A549 (cell line): Measurements from ENCODE around the gene SCYGR8.

Experiments
- BHLHE40 ChIP-seq: IDR thresholded peaks from 2 replicates; pipeline ENCODE4 v1.6.1; 2012; ENCODE audit warnings: low read depth, low read length, inconsistent platforms
- CTCF ChIP-seq: fragments of >200 bp; sonication (Bioruptor Twin); formaldehyde crosslinking; IDR thresholded peaks from 3 replicates; pipeline ENCODE4 v1.5.1; 2016
- EHMT2 ChIP-seq: fragments of 200-600 bp; sonication (generic); IDR thresholded peaks from 2 replicates; pipeline ENCODE4 v1.6.1; 2016; ENCODE audit warnings: antibody characterized with exemption, low read depth, mild to moderate bottlenecking, moderate library complexity
- GATA3 ChIP-seq: IDR thresholded peaks from 2 replicates; pipeline ENCODE4 v1.6.1; 2012; ENCODE audit warnings: borderline replicate concordance
- JUN ChIP-seq, 2 experiments: fragments of >200 bp; sonication (Bioruptor Twin); formaldehyde crosslinking; IDR thresholded peaks; 2 replicates in 1 of 2; 3 replicates in 1 of 2; pipeline ENCODE4 v1.6.1; 2016 to 2017
- POLR2A ChIP-seq: IDR thresholded peaks from 2 replicates; pipeline ENCODE4 v1.6.1; 2012; ENCODE audit warnings: mild to moderate bottlenecking, low read length
- POLR2AphosphoS2 ChIP-seq: conservative IDR thresholded peaks from 2 replicates; pipeline ENCODE4 v1.6.1; 2012; ENCODE audit warnings: low read length, improper control_type of control experiment, inconsistent platforms
- RNF2 ChIP-seq: fragments of 200-600 bp; sonication (generic); IDR thresholded peaks from 2 replicates; pipeline ENCODE4 v1.6.1; 2016; ENCODE audit warnings: low read depth, mild to moderate bottlenecking, antibody characterized with exemption, moderate library complexity, borderline replicate concordance
- USF2 ChIP-seq: fragments of 450-650 bp; IDR thresholded peaks from 2 replicates; pipeline ENCODE4 v1.6.1; 2014; ENCODE audit warnings: antibody characterized with exemption
- ZFP36 ChIP-seq: fragments of 450-650 bp; IDR thresholded peaks from 2 replicates; pipeline ENCODE4 v1.6.1; 2014; ENCODE audit warnings: borderline replicate concordance; ENCODE audit not compliant: partially characterized antibody
- TF ChIP-seq, protein P1 (sequence below): IDR thresholded peaks from 2 replicates; pipeline ENCODE4 v1.6.1; 2012

DNA sequence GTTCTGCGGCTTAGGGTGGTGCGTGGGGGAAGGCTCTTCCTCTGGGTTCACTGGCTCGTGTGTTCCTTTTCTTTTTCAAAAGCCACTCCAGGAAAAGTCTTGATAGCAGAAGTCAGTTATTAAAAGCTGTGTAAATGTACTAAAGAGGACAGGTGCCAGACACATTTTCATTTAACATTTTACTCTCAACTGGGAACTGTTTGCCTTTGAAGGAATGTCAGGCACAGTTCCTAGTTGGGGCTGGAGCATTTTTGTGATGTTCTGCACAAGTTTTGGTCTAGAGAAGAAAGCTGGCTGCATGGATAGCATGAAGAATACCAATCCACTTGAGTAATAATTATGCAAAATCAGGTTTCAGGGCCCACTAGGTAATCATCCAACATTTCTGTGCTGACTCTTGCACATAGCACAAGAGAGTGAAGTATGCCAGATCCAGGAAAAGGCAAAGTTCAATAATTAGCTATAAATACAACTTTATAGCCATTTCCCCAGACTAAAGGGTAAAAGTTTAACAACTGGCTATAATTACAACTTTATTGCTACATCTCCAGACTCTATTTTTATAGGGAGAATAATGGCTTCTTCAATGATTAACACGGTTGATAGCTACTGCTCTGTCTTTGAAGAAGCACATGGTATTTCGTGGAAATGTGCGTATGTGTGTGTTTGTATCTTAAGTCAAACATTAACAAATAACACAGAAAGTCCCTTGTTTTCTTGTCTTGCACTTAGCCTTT is 16.2 kb downstream of the SCYGR8 start:
- TF ChIP-seq USF2 (no peak), CTCF (no peak), POLR2A (no peak), BHLHE40 (no peak), POLR2AphosphoS2 (no peak), ZFP36 (no peak), RNF2 (no peak), GATA3 (no peak), EHMT2 (no peak), JUN (IDR thresholded peaks at IDR 0.05) (no peak)
- TF ChIP-seq, protein P1, sequence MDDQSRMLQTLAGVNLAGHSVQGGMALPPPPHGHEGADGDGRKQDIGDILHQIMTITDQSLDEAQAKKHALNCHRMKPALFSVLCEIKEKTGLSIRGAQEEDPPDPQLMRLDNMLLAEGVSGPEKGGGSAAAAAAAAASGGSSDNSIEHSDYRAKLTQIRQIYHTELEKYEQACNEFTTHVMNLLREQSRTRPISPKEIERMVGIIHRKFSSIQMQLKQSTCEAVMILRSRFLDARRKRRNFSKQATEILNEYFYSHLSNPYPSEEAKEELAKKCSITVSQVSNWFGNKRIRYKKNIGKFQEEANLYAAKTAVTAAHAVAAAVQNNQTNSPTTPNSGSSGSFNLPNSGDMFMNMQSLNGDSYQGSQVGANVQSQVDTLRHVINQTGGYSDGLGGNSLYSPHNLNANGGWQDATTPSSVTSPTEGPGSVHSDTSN: no peak
